HG03097 (cell line): ENCODE data around the gene PCDHGA8.
"Not testable (repeated sequence)": the region's sequence is repeated elsewhere in the genome, so short reads cannot be mapped to it uniquely, and the experiment has no call there.

Source experiments
- ATAC-seq: cut with Tn5 transposase; IDR thresholded peaks from one replicate; pipeline ENCODE4 v1.9.1; 2021; ENCODE audit not compliant: unreplicated experiment, low FRiP score

Gene PCDHGA8

DNA sequence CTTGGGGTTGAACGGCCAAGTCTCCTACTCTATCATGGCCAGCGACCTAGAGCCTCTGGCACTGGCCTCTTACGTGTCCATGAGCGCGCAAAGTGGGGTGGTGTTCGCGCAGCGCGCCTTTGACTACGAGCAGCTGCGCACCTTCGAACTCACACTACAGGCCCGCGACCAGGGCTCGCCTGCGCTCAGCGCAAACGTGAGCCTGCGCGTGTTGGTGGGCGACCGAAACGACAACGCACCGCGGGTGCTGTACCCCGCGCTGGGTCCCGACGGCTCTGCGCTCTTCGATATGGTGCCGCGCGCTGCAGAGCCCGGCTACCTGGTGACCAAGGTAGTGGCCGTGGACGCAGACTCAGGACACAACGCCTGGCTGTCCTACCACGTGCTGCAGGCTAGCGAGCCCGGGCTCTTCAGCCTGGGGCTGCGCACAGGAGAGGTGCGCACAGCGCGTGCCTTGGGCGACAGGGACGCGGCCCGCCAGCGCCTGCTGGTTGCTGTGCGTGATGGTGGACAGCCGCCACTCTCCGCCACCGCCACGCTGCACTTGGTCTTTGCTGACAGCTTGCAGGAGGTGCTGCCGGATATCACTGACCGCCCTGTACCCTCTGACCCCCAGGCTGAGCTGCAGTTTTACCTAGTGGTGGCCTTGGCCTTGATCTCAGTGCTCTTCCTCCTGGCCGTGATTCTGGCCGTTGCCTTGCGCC lies 7.3 kb downstream of the PCDHGA8 start:
- ATAC-seq, result no peak

DNA sequence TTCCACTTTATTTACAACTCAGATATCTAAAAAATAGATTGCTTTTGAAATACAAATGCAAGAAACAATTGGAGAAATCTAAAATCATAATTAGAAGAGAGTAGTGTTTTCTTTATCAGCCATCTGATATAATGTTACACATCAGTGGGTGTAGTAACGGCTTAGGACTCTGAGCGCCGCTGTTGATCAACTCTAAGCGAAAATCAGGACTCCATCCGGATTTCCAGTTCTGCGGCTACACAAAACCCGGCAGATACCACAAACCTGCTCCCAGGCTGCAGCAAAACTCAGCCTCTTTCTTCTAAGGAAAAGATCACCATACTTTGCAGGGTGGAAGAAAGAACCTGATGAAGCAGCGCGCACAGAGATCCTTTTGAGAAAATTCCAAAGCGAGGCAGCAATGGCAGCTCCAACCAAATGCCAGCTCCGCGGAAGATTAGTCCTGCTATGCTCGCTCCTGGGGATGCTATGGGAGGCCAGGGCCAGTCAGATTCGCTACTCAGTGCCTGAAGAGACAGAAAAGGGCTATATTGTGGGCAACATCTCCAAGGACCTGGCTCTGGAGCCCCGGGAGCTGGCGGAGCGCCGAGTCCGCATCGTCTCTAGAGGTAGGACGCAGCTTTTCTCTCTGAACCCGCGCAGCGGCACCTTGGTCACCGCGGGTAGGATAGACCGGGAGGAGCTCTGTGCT lies 10.3 kb downstream of the PCDHGA8 start, which contains the start of gene PCDHGA9:
TSS of gene PCDHGA9 (plus strand) at position 226 of the 691 bp plus-strand sequence. CDS start at position 401, 175 bp downstream.
- ATAC-seq, result no peak

DNA sequence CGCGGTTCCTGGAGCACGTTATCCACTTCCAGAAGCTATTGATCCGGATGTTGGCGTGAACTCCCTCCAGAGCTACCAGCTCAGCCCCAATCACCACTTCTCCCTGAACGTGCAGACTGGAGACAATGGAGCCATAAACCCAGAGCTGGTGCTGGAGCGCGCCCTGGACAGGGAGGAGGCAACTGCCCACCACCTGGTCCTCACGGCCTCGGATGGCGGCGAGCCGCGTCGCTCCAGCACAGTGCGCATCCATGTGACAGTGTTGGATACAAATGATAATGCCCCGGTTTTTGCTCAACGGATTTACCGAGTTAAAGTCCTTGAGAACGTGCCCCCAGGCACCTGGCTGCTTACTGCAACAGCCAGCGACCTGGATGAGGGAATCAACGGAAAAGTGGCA lies 11.0 kb downstream of the PCDHGA8 start:
- ATAC-seq, result no peak

DNA sequence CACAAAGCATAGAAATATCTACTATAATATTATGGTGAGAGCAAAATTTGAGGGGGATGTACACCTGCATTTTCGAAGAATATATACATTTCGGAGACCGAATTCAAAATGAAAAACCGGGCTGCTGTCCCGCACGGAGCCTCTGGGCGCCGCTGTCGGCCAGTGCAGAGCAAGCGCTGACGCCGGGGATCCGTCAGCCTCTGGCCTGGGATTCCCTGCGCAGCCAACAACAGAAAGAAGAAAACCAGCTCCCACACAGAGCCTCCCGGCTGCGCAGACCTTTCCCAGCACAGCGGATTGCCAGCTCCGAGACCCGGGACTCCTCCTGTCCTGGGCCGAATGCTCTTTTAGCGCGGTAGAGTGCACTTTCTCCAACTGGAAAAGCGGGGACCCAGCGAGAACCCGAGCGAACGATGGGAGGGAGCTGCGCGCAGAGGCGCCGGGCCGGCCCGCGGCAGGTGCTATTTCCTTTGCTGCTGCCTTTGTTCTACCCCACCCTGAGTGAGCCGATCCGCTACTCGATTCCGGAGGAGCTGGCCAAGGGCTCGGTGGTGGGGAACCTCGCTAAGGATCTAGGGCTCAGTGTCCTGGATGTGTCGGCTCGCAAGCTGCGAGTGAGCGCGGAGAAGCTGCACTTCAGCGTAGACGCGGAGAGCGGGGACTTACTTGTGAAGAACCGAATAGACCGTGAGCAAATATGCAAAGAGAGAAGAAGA lies 15.5 kb downstream of the PCDHGA8 start, which contains the start of gene PCDHGB6:
TSS of gene PCDHGB6 (plus strand) at position 232 of the 716 bp plus-strand sequence. CDS start at position 414, 182 bp downstream.
- ATAC-seq, result not testable (repeated sequence)

DNA sequence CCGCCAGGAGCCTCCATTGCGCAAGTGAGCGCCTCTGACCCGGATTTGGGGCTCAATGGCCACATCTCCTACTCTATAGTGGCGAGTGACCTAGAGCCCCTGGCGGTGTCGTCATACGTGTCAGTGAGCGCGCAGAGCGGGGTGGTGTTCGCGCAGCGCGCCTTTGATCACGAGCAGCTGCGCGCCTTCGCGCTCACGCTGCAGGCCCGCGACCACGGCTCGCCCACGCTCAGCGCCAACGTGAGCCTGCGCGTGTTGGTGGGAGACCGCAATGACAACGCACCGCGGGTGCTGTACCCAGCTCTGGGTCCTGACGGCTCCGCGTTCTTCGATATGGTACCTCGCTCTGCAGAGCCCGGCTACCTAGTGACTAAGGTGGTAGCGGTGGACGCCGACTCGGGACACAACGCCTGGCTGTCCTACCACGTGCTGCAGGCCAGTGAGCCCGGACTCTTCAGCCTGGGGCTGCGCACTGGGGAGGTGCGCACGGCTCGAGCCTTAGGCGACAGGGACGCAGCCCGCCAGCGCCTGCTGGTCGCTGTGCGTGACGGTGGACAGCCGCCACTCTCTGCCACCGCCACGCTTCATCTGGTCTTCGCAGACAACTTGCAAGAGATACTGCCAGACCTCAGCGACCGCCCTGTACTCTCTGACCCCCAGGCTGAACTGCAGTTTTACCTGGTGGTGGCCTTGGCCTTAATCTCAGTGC lies 17.3 kb downstream of the PCDHGA8 start:
- ATAC-seq, result no peak

DNA sequence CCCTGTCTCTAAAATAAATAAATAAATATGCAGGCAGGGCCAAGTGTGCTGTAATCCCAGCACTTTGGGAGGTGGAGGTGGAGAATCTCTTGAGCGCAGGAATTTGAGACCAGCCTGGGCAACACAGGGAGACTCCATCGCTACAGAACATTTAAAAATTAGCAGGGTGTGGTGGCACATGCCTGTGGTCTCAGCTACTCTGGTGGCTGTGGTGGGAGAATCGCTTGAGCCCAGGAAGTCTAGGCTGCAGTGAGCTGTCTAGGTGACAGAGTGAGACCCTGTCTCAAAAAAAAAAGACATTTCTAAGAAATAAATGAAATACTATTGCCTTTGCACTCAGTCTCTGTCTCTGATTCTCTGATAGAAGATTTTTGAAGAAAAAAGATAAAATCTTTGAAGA lies 19.1 kb downstream of the PCDHGA8 start:
- ATAC-seq, result no peak

DNA sequence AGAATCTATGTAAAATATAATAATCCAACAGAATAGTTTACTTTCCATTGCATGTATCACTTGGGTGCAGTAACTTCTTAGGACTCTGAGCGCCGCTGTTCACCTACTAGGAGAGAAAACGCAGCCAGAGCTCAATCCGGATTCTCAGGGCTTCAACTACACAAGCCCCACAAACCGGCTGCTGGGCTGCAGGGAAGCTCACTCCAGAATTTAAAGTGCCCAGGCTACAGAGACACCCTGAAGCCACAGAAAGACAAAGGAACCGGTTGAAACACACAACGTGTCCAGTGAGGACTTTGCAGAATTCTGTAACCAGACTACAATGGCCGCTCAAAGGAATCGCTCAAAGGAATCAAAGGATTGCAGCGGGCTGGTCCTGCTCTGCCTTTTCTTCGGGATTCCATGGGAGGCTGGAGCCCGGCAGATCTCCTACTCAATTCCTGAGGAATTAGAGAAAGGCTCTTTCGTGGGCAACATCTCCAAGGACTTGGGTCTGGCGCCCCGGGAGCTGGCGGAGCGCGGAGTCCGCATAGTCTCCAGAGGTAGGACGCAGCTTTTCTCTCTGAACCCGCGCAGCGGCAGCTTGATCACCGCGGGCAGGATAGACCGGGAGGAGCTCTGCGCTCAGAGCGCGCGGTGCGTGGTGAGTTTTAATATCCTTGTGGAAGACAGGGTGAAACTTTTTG lies 20.6 kb downstream of the PCDHGA8 start, which contains the start of gene PCDHGA10:
TSS of gene PCDHGA10 (plus strand) at position 134 of the 686 bp plus-strand sequence. CDS start at position 323, 189 bp downstream.
- no peak for ATAC-seq

DNA sequence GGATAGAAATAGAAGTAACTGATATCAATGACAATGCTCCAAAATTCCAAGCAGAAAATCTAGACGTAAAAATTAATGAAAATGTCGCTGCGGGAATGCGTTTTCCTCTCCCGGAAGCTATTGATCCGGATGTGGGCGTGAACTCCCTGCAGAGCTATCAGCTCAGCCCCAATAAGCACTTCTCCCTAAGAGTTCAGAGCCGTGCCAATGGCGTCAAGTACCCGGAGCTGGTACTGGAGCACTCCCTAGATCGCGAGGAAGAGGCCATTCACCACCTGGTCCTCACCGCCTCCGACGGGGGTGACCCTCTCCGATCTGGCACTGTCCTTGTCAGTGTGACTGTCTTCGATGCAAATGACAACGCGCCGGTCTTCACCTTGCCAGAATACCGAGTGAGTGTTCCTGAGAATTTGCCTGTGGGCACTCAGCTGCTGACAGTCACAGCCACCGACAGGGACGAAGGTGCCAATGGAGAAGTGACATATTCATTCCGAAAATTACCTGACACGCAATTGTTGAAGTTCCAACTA lies 21.2 kb downstream of the PCDHGA8 start:
- ATAC-seq, result no peak

DNA sequence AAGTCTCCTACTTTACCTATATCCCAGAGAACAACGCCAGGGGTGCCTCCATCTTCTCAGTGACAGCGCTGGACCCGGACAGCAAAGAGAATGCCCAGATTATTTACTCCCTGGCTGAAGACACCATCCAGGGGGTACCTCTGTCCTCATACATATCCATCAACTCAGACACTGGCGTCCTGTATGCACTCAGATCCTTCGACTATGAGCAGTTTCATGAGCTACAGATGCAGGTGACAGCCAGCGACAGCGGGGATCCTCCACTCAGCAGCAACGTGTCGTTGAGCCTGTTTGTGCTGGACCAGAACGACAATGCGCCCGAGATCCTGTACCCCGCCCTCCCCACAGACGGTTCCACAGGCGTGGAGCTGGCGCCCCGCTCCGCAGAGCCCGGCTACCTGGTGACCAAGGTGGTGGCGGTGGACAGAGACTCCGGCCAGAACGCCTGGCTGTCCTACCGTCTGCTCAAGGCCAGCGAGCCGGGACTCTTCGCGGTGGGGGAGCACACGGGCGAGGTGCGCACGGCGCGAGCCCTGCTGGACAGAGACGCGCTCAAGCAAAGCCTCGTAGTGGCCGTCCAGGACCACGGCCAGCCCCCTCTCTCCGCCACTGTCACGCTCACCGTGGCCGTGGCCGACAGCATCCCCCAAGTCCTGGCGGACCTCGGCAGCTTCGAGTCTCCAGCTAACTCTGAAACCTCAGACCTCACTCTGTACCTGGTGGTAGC lies 22.3 kb downstream of the PCDHGA8 start:
- not testable (repeated sequence) for ATAC-seq

DNA sequence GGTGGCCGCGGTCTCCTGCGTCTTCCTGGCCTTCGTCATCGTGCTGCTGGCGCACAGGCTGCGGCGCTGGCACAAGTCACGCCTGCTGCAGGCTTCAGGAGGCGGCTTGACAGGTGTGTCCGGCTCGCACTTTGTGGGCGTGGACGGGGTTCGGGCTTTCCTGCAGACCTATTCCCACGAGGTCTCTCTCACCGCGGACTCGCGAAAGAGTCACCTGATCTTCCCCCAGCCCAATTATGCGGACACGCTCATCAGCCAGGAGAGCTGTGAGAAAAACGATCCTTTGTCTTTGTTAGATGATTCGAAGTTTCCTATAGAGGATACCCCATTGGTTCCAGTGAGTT lies 22.8 kb downstream of the PCDHGA8 start:
- not testable (repeated sequence) for ATAC-seq

DNA sequence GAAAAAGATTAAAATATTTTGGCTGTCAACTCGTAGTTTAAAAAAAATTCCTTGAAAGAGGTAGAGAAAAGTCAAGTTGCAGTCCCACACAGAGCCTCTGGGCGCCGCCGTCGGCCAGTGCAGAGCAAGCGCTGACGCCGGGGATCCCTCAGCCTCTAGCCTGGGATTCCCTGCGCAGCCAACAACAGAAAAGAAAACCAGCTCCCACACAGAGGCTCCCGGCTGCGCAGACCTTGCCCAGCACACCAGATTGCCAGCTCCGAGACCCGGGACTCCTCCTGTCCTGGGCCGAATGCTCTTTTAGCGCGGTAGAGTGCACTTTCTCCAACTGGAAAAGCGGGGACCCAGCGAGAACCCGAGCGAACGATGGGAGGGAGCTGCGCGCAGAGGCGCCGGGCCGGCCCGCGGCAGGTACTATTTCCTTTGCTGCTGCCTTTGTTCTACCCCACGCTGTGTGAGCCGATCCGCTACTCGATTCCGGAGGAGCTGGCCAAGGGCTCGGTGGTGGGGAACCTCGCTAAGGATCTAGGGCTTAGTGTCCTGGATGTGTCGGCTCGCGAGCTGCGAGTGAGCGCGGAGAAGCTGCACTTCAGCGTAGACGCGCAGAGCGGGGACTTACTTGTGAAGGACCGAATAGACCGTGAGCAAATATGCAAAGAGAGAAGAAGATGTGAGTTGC lies 25.2 kb downstream of the PCDHGA8 start, which contains the start of gene PCDHGB7:
TSS of gene PCDHGB7 (plus strand) at position 184 of the 679 bp plus-strand sequence. CDS start at position 367, 183 bp downstream.
- peak; percentile 70 for ATAC-seq

DNA sequence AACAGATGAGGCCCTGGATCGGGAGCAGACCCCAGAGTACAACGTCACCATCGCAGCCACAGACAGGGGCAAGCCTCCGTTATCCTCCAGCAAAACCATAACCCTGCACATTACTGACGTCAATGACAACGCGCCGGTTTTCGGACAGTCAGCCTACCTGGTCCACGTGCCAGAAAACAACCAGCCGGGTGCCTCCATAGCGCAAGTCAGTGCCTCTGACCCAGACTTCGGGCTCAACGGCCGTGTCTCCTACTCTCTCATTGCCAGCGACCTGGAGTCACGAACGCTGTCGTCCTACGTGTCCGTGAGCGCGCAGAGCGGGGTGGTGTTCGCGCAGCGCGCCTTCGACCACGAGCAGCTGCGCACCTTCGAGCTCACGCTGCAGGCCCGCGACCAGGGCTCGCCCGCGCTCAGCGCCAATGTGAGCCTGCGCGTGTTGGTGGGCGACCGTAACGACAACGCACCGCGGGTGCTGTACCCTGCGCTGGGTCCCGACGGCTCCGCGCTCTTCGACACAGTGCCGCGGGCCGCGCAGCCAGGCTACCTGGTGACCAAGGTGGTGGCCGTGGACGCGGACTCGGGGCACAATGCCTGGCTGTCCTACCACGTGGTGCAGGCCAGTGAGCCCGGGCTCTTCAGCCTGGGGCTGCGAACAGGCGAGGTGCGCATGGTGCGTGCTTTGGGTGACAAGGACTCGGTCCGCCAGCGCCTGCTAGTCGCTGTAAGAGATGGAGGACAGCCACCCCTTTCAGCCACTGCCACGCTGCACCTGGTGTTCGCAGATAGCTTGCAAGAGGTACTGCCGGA lies 26.8 kb downstream of the PCDHGA8 start:
- ATAC-seq, result no peak

DNA sequence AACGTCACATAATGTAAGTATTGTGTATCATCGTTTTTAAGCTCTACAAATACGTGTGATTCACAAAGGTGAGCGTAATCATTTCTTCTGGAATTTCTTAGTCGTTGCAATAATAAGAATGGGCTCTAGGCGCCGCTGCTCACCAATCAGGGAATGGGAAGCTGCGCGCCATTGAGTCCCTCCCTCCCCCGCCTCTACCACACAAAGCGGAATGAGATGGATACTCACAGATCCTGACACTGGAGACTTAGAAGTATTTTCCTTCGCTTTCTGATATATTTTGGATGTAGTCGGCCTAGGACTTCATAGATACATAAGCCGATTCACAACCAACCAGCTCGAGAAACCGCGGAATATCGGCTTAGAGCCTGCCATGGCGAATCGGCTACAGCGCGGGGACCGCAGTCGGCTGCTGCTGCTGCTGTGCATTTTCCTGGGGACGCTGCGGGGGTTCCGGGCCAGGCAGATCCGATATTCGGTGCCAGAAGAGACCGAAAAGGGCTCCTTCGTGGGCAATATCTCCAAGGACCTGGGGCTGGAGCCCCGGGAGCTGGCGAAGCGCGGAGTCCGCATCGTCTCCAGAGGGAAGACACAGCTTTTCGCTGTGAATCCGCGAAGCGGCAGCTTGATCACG lies 28.5 kb downstream of the PCDHGA8 start, which contains the start of gene PCDHGA11:
TSS of gene PCDHGA11 (plus strand) at position 197 of the 634 bp plus-strand sequence. CDS start at position 374, 177 bp downstream.
- ATAC-seq, result no peak

DNA sequence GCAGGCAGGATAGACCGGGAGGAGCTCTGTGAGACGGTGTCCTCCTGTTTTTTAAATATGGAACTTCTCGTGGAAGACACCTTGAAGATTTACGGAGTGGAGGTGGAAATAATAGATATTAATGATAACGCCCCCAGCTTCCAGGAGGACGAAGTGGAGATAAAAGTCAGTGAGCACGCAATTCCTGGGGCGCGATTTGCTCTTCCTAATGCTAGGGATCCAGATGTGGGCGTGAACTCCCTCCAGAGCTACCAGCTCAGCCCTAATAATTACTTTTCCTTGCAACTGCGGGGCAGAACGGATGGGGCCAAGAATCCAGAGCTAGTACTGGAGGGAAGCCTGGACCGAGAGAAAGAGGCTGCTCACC lies 29.0 kb downstream of the PCDHGA8 start:
- no peak for ATAC-seq

DNA sequence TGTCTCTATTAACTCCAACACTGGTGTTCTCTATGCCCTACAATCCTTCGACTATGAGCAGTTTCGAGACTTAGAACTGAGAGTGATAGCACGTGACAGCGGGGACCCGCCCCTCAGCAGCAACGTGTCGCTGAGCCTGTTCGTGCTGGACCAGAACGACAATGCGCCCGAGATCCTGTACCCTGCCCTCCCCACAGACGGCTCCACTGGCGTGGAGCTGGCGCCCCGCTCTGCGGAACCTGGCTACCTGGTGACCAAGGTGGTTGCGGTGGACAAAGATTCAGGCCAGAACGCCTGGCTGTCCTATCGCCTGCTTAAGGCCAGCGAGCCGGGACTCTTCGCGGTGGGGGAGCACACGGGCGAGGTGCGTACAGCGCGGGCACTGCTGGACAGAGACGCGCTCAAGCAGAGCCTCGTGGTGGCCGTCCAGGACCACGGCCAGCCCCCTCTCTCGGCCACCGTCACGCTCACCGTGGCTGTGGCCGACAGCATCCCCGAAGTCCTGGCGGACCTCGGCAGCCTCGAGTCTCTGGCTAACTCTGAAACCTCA lies 30.4 kb downstream of the PCDHGA8 start:
- ATAC-seq, result no peak

DNA sequence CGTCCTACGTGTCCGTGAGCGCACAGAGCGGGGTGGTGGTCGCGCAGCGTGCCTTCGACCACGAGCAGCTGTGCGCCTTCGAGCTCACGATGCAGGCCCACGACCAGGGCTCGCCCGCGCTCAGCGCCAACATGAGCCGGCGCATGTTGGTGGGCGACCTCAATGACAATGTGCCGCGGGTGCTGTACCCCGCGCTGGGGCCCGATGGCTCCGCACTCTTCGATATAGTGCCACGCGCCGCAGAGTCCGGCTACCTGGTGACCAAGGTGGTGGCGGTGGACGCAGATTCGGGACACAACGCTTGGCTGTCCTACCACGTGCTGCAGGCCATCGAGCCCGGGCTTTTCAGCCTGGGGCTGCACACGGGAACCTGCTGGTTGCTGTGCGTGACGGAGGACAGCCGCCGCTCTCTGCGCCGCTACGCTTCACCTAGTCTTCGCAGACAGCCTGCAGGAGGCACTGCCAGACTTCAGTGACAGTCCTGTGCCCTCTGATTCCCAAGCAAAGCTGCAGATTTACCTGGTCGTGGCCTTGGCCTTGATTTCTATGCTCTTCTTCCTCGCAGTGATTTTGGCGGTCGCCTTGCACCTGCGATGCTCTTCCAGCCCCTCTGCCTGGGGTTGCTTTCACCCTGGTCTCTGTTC lies 35.5 kb downstream of the PCDHGA8 start:
- no peak for ATAC-seq
